ENCODE data around the gene DCXR.
A peak's percentile ranks its signal among the peaks of the same experiment; 100 is the strongest.

The DCXR gene

GRCh38 chr17:82037092-82037888, at the start of gene DCXR:
DCXR (minus strand) TSS chr17:82037697; CDS start chr17:82037682, 15 bp downstream.
- FAIRE-seq: peak; percentile 83

GRCh38 chr17:82085931-82086764, 48.7 kb upstream of the DCXR start:
- no peak for FAIRE-seq

- FAIRE-seq: no peak
Observed at GRCh38 chr17:82085031-82085861, 47.7 kb upstream of the DCXR start.

DNA sequence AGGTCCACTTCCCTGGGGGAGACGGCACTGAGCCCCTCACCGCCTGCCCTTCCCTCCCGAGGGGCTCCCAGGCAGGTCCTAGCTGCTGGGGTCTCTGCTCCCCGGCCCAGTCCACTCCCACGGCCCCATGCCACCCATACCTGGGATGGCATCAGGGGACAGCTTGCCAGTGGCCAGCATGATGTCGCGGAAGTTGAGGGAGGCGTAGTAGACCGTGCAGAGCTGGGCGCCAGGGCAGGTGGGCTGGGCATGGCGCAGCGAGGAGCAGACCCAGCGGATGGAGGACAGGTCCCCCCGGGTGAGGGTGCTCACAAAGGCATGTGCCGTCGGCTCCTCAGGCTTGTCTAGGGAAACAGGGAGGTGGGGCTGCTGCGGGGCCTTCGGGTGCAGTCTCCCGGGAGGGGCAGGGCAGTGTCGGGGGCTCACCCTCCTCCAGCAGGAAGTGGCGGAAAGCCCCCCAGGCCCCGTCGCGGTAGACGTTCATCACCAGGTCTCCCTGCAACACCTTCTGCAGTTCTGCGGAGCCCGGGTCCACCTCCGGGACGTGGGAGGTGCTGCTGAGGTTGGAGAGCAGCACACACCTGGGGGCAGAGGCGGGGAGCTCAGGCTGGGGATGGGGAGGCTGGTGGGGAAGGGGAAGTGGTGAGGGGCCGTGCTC, 47.0 kb upstream of the DCXR start:
- no peak for FAIRE-seq

DNA sequence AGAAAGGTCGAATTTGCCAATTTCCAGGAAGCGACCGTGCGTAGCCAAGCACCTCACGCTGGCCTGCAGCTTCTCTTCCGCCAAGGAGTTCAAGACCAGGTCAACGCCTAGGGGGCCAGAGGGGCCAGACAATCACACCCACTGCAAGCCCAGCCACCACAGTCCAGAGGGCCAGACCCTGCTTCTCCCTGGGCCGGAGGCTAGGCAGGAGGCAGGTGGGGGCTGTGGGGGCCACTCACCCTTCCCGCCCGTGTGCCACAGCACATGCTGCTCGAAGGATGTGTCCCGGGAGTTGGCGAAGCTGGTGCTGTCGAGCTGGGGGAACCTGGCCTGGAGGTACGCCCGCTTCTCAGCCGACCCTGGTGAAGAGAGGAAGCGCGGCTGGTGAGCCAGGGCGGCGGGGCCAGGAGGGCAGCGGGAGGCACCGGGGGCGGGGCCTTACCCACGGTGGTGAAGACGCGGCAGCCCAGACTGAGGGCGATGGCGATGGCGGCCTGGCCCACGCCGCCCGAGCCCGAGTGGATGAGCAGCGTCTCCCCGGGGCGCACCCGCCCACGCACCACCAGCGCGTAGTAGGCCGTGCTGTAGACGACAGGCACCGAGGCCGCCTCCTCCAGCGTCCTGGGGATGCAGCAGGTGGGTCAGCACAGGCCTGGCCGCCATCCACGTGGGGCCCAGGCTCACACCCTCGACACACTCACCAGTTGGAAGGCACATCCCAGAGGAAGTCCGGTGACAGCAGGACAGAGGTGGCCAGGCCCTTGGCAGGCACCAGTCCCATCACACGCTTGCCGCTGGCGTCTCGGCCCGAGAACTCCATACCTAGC, 46.2 kb upstream of the DCXR start:
- FAIRE-seq: no peak

DNA sequence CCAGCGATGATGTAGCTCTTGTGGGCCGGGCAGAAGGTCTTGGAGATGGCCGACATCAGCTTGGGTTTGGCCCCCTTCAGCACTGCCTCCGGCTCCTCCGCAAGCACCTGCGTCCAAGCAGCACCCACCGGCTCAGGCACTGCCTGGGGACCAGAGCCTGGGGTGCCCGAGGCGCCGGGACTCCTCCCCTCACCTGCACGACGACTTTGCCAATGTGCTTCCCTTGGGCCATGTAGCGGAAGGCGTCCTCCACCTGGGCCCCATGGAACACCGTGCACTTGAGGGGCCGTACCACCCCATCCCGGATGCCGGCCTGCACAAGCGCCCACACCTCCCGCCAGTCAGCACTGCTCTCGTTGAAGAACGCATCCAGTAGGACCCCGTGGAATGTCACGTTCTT, 45.5 kb upstream of the DCXR start:
- no peak for FAIRE-seq

DNA sequence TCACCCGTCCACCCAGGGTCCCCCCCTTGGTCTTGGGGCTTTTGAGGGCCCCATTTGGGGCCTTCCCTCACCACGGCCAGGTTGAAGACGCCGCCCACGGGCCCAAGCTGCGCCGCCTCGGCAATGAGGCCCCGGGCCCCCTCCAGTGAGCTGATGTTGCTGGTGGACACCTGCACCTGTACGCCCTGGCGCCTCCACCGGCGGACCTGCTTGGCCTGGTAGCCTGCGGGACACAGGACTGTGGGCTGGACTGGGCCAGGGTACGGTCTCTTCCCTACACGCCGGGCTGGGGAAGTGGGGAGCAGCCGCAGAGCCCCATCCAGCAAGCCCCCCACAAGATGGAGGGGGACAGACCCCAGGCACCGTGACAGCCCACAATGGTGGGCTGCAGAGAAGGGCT, 45.0 kb upstream of the DCXR start:
- FAIRE-seq: no peak

GRCh38 chr17:82081966-82082365, 44.5 kb upstream of the DCXR start:
- FAIRE-seq: no peak

DNA sequence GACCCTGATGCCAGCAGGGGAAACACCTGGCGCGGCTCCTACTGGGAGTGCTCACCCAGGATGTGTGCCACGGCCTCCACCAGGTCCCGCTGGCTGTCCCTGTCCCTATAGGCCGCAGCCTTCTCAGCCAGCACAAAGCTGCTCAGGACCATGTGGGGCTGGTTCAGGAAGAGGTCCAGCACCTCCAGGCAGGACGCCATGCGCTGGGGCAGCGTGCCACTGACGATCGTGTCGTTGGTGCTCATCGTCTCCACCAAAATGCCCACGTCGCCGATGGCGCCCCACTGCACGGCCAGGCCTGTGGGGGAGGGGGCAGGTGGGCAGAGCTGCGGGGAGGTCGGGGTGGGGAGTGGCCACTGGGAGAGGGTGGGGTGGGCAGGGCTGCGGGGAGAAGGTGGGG, 44.0 kb upstream of the DCXR start:
- FAIRE-seq: no peak

GRCh38 chr17:82080789-82081464, 43.4 kb upstream of the DCXR start:
- no peak for FAIRE-seq

DNA sequence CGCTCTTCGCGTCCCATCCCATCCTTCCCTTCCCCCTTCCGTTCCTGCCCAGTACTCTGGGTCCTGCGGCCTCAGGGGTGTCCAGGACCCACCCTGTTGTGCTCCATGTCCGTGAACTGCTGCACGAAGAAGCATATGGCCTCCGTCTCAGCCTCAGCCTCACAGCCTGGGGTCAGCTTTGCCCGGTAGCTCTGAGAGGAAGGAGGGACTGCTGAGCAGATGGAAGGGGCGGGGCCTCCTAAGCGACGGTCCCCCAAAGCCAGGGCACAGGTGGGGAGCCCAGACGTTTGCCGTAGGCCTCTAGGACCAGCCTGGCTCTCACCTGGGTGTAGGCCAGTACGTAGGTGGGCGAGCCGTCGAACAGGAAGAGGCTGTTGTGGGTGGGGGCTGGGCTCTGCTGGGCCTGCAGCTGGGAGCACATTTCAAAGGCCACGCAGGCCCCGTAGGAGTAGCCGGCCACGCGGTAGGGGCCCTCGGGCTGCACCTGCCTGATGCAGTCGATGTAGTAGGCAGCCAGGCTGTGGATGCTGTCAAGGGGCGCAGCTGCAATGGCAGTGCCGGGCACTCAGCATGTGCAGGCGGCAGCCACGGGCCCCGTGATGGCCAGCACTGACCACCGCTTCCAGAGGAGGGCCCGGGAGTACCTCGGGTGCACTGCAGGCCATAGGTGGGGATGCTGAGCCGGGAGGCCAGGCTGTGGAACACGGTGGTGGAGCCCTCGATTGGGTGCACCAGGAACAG, 42.7 kb upstream of the DCXR start:
- FAIRE-seq: no peak

DNA sequence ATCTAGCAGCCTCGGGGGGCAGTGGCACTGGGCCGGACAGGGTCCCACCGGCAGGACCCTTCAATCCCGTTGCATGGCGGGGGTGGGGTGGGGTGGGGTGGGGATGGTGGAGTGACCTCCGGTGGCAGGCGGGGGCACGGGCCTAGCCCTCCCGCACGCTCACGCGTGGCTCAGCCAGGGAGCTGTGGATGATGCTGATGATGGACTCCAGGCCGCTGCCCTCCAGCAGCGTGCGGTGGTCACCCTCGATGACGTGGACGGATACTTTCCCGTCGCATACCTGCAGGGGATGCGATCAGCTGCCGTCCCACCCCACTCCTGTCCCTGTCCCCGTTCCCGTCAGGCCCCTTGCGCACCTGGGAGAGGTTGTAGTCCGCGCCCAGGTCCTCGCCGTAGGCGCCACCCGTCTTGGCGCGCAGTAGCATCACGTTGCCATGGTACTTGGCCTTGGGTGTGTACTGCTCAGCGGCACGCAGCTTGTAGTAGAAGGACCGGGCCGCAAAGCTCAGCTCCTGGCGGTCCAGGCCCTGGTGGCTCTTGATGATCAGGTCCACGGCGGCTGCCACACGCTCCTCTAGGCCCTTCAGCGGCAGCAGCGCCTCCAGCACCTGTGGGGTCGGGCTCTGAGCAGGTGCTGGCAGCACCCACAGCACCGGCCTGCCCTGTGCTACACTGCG, 41.6 kb upstream of the DCXR start:
- no peak for FAIRE-seq

DNA sequence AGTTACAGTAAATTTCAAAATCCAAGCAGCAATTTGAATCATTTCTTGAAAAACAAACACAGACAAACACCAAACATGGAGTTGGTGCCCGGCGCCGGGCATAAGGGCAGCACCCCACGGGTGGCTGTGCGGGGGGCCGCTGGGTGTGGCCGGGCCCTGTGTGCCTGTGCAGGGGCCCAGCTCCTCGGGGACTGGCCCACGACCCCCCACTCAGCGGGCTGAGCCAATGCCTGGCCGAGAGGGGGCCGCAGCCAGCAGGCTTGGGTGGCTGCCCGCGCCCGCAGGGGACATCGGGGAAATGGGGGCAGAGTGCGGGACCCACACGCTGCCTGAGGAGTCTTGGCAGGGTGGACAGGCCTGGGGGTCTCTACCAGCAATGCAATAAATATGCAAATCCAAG, 40.9 kb upstream of the DCXR start:
- FAIRE-seq: no peak

GRCh38 chr17:82077617-82078358, 40.3 kb upstream of the DCXR start:
- FAIRE-seq: no peak

- FAIRE-seq: no peak
Observed at GRCh38 chr17:82076785-82077591, 39.5 kb upstream of the DCXR start.

DNA sequence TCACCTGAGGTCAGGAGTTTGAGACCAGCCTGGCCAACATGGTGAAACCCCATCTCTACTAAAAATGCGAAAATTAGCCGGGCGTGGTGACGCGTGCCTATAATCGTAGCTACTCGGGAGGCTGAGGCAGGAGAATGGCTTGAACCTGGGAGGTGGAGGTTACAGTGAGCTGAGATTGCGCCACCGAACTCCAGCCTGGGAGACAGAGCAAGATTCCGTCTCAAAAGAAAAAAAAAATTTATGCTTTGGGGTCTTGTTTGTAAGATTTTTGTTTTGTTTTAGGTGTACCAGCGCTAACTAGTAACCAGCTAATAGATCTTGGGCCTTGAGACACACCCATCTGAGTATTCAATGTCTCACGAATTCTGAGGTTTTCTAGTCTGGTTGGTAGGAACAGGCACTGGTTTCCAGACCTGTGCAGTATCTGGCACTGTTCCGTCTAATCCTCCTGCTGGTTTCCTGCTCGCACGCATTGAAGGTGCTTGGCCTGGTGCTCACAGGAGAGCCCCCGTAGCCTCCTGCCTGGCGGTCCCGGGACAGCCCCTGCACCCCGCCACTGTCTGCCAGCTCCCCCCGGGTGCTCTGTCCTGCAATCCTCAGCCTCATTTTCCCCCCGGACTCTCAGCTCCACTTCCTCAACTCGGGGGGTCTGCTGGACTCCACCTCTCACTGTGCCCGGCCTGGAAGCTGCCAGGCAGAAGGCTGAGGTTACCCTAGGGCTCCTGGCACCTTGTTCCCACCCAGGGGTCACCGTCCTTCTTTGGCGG, 38.7 kb upstream of the DCXR start:
- FAIRE-seq: no peak

DNA sequence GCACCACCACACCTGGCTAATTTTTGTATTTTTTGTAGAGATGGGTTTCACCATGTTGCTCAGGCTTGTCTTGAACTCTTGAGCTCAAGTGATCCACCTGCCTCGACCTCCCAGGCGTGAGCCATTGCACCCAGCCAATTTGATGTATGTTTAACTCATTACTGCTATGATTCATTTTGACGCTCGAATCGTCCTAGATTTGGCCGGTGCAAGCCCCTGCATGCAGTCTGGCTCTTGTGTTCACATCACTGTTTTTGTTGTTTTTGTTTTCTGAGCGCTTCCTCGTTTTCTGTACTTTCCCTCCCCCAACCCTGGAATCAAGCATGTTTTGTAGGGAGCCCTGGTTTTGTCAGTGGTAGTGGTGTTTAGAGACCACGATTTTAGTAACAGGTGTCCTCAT, 35.9 kb upstream of the DCXR start:
- FAIRE-seq: no peak

All from TTC549 (cell line).